GM23338 (cell line): Measurements from ENCODE around the gene MTAP. TPM values are rescaled to one million over a fixed set of nuclear protein-coding genes. Genes with fewer than 3 reads are reported as not detected.
A peak's percentile ranks its signal among the peaks of the same experiment; 100 is the strongest.

Experiments
- ATAC-seq: fragments of 200-7000 bp; cut with Tn5 transposase; 3 replicates; pipeline ENCODE4 v1.9.1; 2020
- DNase-seq: peaks from one replicate; pipeline ENCODE4 v3.0.0-alpha.2; 2015; ENCODE audit warnings: low spot score
- H2AFZ ChIP-seq: fragments of 200-600 bp; sonication (generic); 2 replicates; pipeline ENCODE4 v1.8.0; 2016; ENCODE audit warnings: antibody characterized with exemption, mild to moderate bottlenecking, moderate library complexity
- H3F3A ChIP-seq: fragments of 200-600 bp; sonication (generic); replicated peaks from 2 replicates; pipeline ENCODE4 v1.8.0; 2017; ENCODE audit warnings: antibody characterized with exemption, mixed run types, low read depth
- H3K27ac ChIP-seq: fragments of 200-600 bp; sonication (generic); 2 replicates; pipeline ENCODE4 v1.6.1; 2016; ENCODE audit warnings: low read depth
- H3K27me3 ChIP-seq: fragments of 200-600 bp; sonication (generic); 2 replicates; pipeline ENCODE4 v1.8.0; 2016; ENCODE audit warnings: mild to moderate bottlenecking, mixed run types, moderate library complexity; ENCODE audit not compliant: insufficient read depth
- H3K36me3 ChIP-seq: fragments of 200-600 bp; sonication (generic); 2 replicates; pipeline ENCODE4 v1.8.0; 2016; ENCODE audit warnings: mild to moderate bottlenecking; ENCODE audit not compliant: insufficient read depth
- H3K4me1 ChIP-seq: fragments of 200-600 bp; sonication (generic); 2 replicates; pipeline ENCODE4 v1.8.0; 2016; ENCODE audit warnings: mild to moderate bottlenecking, moderate library complexity; ENCODE audit not compliant: insufficient read depth
- H3K4me2 ChIP-seq: fragments of 200-600 bp; sonication (generic); 2 replicates; pipeline ENCODE4 v1.7.1; 2017; ENCODE audit warnings: mixed run types
- H3K4me3 ChIP-seq: fragments of 200-600 bp; sonication (generic); 2 replicates; pipeline ENCODE4 v1.6.1; 2016; ENCODE audit warnings: mixed run types
- H3K79me2 ChIP-seq: fragments of 200-600 bp; sonication (generic); replicated peaks from 2 replicates; pipeline ENCODE4 v1.8.0; 2017; ENCODE audit warnings: mild to moderate bottlenecking; ENCODE audit not compliant: insufficient read depth
- H3K9me2 ChIP-seq: fragments of 200-600 bp; sonication (generic); 2 replicates; pipeline ENCODE4 v1.8.0; 2017; ENCODE audit not compliant: insufficient read depth
- H4K20me1 ChIP-seq: fragments of 200-600 bp; sonication (generic); replicated peaks from 2 replicates; pipeline ENCODE4 v1.8.0; 2017; ENCODE audit warnings: mild to moderate bottlenecking; ENCODE audit not compliant: insufficient read depth
- H3K27ac Mint-ChIP-seq: 2 replicates; pipeline ENCODE4 v1.8.0; 2020; ENCODE audit warnings: inconsistent platforms, mild to moderate bottlenecking, moderate library complexity, mixed read lengths
- H3K27me3 Mint-ChIP-seq: 3 replicates; pipeline ENCODE4 v1.8.0; 2022; ENCODE audit warnings: low read depth, mild to moderate bottlenecking, moderate library complexity, mixed read lengths, inconsistent platforms; ENCODE audit not compliant: insufficient read depth, poor library complexity
- H3K36me3 Mint-ChIP-seq: 3 replicates; pipeline ENCODE4 v1.8.0; 2021; ENCODE audit warnings: low read depth, mild to moderate bottlenecking, inconsistent platforms, moderate library complexity, mixed read lengths
- H3K4me1 Mint-ChIP-seq: 3 replicates; pipeline ENCODE4 v1.8.0; 2020; ENCODE audit warnings: mild to moderate bottlenecking, inconsistent platforms, mixed read lengths
- H3K4me3 Mint-ChIP-seq: 3 replicates; pipeline ENCODE4 v1.8.0; 2021; ENCODE audit warnings: moderate library complexity, mild to moderate bottlenecking, inconsistent platforms, mixed read lengths
- H3K9me3 Mint-ChIP-seq: 3 replicates; pipeline ENCODE4 v1.8.0; 2020; ENCODE audit warnings: moderate library complexity, mild to moderate bottlenecking, inconsistent platforms, mixed read lengths
- ETS1 ChIP-seq: IDR thresholded peaks from 2 replicates; pipeline ENCODE4 v1.6.1; 2016; ENCODE audit warnings: antibody characterized with exemption
- EZH2 ChIP-seq: fragments of 200-600 bp; sonication (generic); IDR thresholded peaks from one replicate; pipeline ENCODE4 v1.8.0; 2017; ENCODE audit warnings: antibody characterized with exemption, mild to moderate bottlenecking, low read depth; ENCODE audit not compliant: unreplicated experiment
- EZH2phosphoT487 ChIP-seq: fragments of 200-600 bp; sonication (generic); IDR thresholded peaks from one replicate; pipeline ENCODE4 v1.8.1; 2018; ENCODE audit warnings: antibody characterized with exemption; ENCODE audit not compliant: unreplicated experiment
- JUNB ChIP-seq: IDR thresholded peaks from one replicate; pipeline ENCODE4 v1.6.1; 2016; ENCODE audit warnings: antibody characterized with exemption; ENCODE audit not compliant: unreplicated experiment
- NANOG ChIP-seq: IDR thresholded peaks from 2 replicates; pipeline ENCODE4 v1.6.1; 2016; ENCODE audit warnings: antibody characterized with exemption, borderline replicate concordance
- POLR2AphosphoS5 ChIP-seq: IDR thresholded peaks from 2 replicates; pipeline ENCODE4 v1.6.1; 2016; ENCODE audit warnings: antibody characterized with exemption, low read depth
- STAT1 ChIP-seq: IDR thresholded peaks from one replicate; pipeline ENCODE4 v1.6.1; 2016; ENCODE audit warnings: antibody characterized with exemption; ENCODE audit not compliant: unreplicated experiment
- ZNF114 ChIP-seq: fragments of 250-450 bp; sonication (Bioruptor Pico); IDR thresholded peaks from 2 replicates; pipeline ENCODE4 v1.5.0; 2020; ENCODE audit warnings: mild to moderate bottlenecking, moderate library complexity
- ZNF462 ChIP-seq: fragments of 250-450 bp; sonication (Bioruptor Pico); IDR thresholded peaks from 2 replicates; pipeline ENCODE4 v1.5.0; 2020; ENCODE audit warnings: mild to moderate bottlenecking, moderate library complexity
- polyA plus RNA-seq: library from polyadenylated mRNA; unstranded; fragments of >200 nt; fragmentation: Nextera tagmentation; extraction: Ambion mirVana; gene quantifications from 2 replicates; pipeline ENCODE4 v1.2.1, GENCODE V29; 2016
- total RNA-seq: library from RNA; depleted of rRNA; stranded (reverse); fragments of >200 nt; shearing (Covaris generic); gene quantifications from 2 replicates; pipeline ENCODE4 v1.2.3, GENCODE V29; 2014

The MTAP gene
- total and polyA plus RNA-seq, 2 experiments from 2014 or later, result 61.8 to 70.0 TPM

- peaks cover 100% of the 10 kb centered on the region for H3K27me3 ChIP-seq
- no peak overlapping the region for H3K27ac ChIP-seq
- peaks cover 52% of the 10 kb centered on the region for H3K4me1 ChIP-seq
- no peaks in the 10 kb centered on the region for H3K79me2 ChIP-seq
- Mint-ChIP-seq H3K36me3 (no peaks in the 10 kb centered on the region; the same call in 2 of the 3 replicates), H3K4me3 (peak overlapping the region; percentile 26; the same call in 2 of the 3 replicates), H3K27me3 (peaks cover 87% of the 10 kb centered on the region), H3K9me3 (peaks cover 2% of the 10 kb centered on the region), H3K27ac (no peak overlapping the region), H3K4me1 (peaks cover 44% of the 10 kb centered on the region)
- H3K9me2 ChIP-seq, result no peaks in the 10 kb centered on the region
- peak overlapping the region; percentile 58 for H3K4me3 ChIP-seq
- DNase-seq, result peak; percentile 55
- TF ChIP-seq ZNF114 (no peak), EZH2phosphoT487 (peak; percentile 41)
- H2AFZ ChIP-seq, result no peak overlapping the region
- peak; percentile 5; the same call in 1 of the 3 replicates for ATAC-seq
- H3K36me3 ChIP-seq, result no peaks in the 10 kb centered on the region; the same call in 1 of the 2 replicates
- H4K20me1 ChIP-seq, result peaks cover 14% of the 10 kb centered on the region
- H3F3A ChIP-seq, result peaks cover 45% of the 10 kb centered on the region
- peak overlapping the region; percentile 55 for H3K4me2 ChIP-seq
Observed at GRCh38 chr9:21966140-21966851, 163.9 kb downstream of the MTAP start.

GRCh38 chr9:21967169-21967568 lies 164.7 kb downstream of the MTAP start:
- H3K9me2 ChIP-seq, result no peaks in the 10 kb centered on the region
- H4K20me1 ChIP-seq, result peaks cover 20% of the 10 kb centered on the region
- Mint-ChIP-seq H3K4me1 (peaks cover 46% of the 10 kb centered on the region), H3K4me3 (peak overlapping the region; percentile 31; the same call in 1 of the 3 replicates), H3K36me3 (no peaks in the 10 kb centered on the region; the same call in 2 of the 3 replicates), H3K27me3 (peaks cover 96% of the 10 kb centered on the region), H3K9me3 (peaks cover 3% of the 10 kb centered on the region), H3K27ac (no peak overlapping the region)
- no peak for TF ChIP-seq EZH2phosphoT487
- TF ChIP-seq ZNF462, result no peak
- TF ChIP-seq ETS1, result no peak
- no peak for TF ChIP-seq EZH2
- no peak for TF ChIP-seq NANOG
- no peak for TF ChIP-seq JUNB
- no peak for TF ChIP-seq STAT1
- no peak for TF ChIP-seq POLR2AphosphoS5
- H3K27ac ChIP-seq, result no peak overlapping the region
- no peaks in the 10 kb centered on the region for H3K79me2 ChIP-seq
- H3F3A ChIP-seq, result peaks cover 45% of the 10 kb centered on the region
- no peaks in the 10 kb centered on the region; the same call in 1 of the 2 replicates for H3K36me3 ChIP-seq
- no peak overlapping the region for H3K4me3 ChIP-seq
- ATAC-seq (no peak), DNase-seq (peak; percentile 55)
- H3K4me1 ChIP-seq, result peaks cover 54% of the 10 kb centered on the region
- peaks cover 100% of the 10 kb centered on the region for H3K27me3 ChIP-seq
- peak overlapping the region; percentile 55 for H3K4me2 ChIP-seq
- H2AFZ ChIP-seq, result no peak overlapping the region
